Loucy (cell line): ENCODE measurements around the gene ADAMTS14.

Experiments
- CTCF ChIP-seq: fragments of 200-600 bp; sonication (generic); conservative IDR thresholded peaks from 2 replicates; pipeline ENCODE4 v1.5.1; 2014; ENCODE audit warnings: mild to moderate bottlenecking, antibody characterized with exemption, low read length
- EZH2phosphoT487 ChIP-seq: fragments of 200-600 bp; IDR thresholded peaks from 2 replicates; pipeline ENCODE4 v1.6.1; 2018; ENCODE audit warnings: antibody characterized with exemption, mild to moderate bottlenecking, moderate library complexity, borderline replicate concordance

- no peak for TF ChIP-seq EZH2phosphoT487
- TF ChIP-seq CTCF, result no peak
Measured at GRCh38 chr10:70769121-70769520, 96.8 kb downstream of the ADAMTS14 start.
